Stimulated activated CD8-positive, alpha-beta memory T cell treated with anti-CD3 and anti-CD28 coated beads, Interleukin-4, amount 100 ng/mL, for 4 hours (primary cell): ENCODE results near the gene IMMP2L.

ENCODE experiments used
- DNase-seq, 2 donors: peaks; one replicate each; pipeline ENCODE4 v3.0.0-alpha.2; 2020; ENCODE audit warnings: low read depth in 2 of 2, low spot score in 1 of 2

The IMMP2L gene

GRCh38 chr7:111172564-111173257 is 389.6 kb downstream of the IMMP2L start:
- DNase-seq, result no peak

GRCh38 chr7:111168182-111168581 is 394.1 kb downstream of the IMMP2L start:
- DNase-seq, result no peak

- no peak for DNase-seq
These were observed 397.9 kb downstream of the IMMP2L start for GRCh38 chr7:111164442-111164841.

- no peak for DNase-seq
These were observed 399.6 kb downstream of the IMMP2L start for GRCh38 chr7:111162692-111163091.

- no peak for DNase-seq
These were observed 402.0 kb downstream of the IMMP2L start for GRCh38 chr7:111160297-111160696.

- no peak for DNase-seq
These were observed 402.9 kb downstream of the IMMP2L start for GRCh38 chr7:111159426-111159825.

GRCh38 chr7:111150709-111151108 is 411.6 kb downstream of the IMMP2L start:
- DNase-seq, result no peak

GRCh38 chr7:111147708-111148533 is 414.4 kb downstream of the IMMP2L start:
- no peak for DNase-seq

- no peak for DNase-seq
These were observed 416.2 kb downstream of the IMMP2L start for GRCh38 chr7:111146136-111146535.

GRCh38 chr7:111145472-111145871 is 416.8 kb downstream of the IMMP2L start:
- DNase-seq, result no peak

GRCh38 chr7:111140091-111140865 is 422.0 kb downstream of the IMMP2L start:
- DNase-seq, result no peak

GRCh38 chr7:111138586-111138985 is 423.7 kb downstream of the IMMP2L start:
- DNase-seq, result no peak

GRCh38 chr7:111138193-111138569 is 424.1 kb downstream of the IMMP2L start:
- DNase-seq, result peak in 1 of 2 donors; percentile 19

GRCh38 chr7:111137296-111138192 is 424.7 kb downstream of the IMMP2L start:
- DNase-seq, result no peak

- no peak for DNase-seq
These were observed 429.5 kb downstream of the IMMP2L start for GRCh38 chr7:111132833-111133232.

GRCh38 chr7:111129435-111129834 is 432.9 kb downstream of the IMMP2L start:
- no peak for DNase-seq

- DNase-seq, result no peak
These were observed 435.3 kb downstream of the IMMP2L start for GRCh38 chr7:111126987-111127386.

GRCh38 chr7:111115966-111116365 is 446.3 kb downstream of the IMMP2L start:
- no peak for DNase-seq

GRCh38 chr7:111113263-111114017 is 448.9 kb downstream of the IMMP2L start:
- DNase-seq, result no peak

GRCh38 chr7:111112439-111112838 is 449.9 kb downstream of the IMMP2L start:
- DNase-seq, result no peak
